WTC11 (cell line): ENCODE results near the gene NFATC1. TPM values are rescaled to one million over a fixed set of nuclear protein-coding genes. Genes with fewer than 3 reads are reported as not detected.

Experiments used
- ATAC-seq: fragments of 200-7000 bp; cut with Tn5 transposase; 2 replicates; pipeline ENCODE4 v1.10.0; 2021; ENCODE audit warnings: mild to moderate bottlenecking, moderate library complexity
- CTCF ChIA-PET: fragments of 300-600 bp; sonication (Branson Sonifier 250); formaldehyde crosslinking; loops from one replicate; lab custom pipeline; 2021; ENCODE audit warnings: antibody characterized with exemption; lab: Charles Lee
- POLR2A ChIA-PET: fragments of 350-600 bp; sonication (Branson Sonifier 250); formaldehyde crosslinking; loops from one replicate; lab custom pipeline; 2021; ENCODE audit warnings: antibody characterized with exemption; lab: Charles Lee
- DNase-seq: peaks from one replicate; pipeline ENCODE4 v3.0.0; 2021; ENCODE audit warnings: low spot score
- H3K27ac Mint-ChIP-seq: 2 replicates; pipeline ENCODE4 v1.8.0; 2021; ENCODE audit warnings: mixed read lengths
- H3K27me3 Mint-ChIP-seq: 2 replicates; pipeline ENCODE4 v1.8.0; 2021; ENCODE audit warnings: low read depth, mild to moderate bottlenecking, moderate library complexity, mixed read lengths
- H3K36me3 Mint-ChIP-seq: 2 replicates; pipeline ENCODE4 v1.8.0; 2021; ENCODE audit warnings: mixed read lengths
- H3K4me1 Mint-ChIP-seq: 2 replicates; pipeline ENCODE4 v1.8.0; 2022; ENCODE audit warnings: mixed read lengths
- H3K4me3 Mint-ChIP-seq: 2 replicates; pipeline ENCODE4 v1.8.0; 2021; ENCODE audit warnings: mild to moderate bottlenecking, moderate library complexity, mixed read lengths
- H3K9me3 Mint-ChIP-seq: 2 replicates; pipeline ENCODE4 v1.8.0; 2021; ENCODE audit warnings: mixed read lengths
- CREB1 ChIP-seq: sonication (generic); formaldehyde crosslinking; IDR thresholded peaks from 2 replicates; pipeline ENCODE4 v1.8.0; 2023; ENCODE audit warnings: mild to moderate bottlenecking, missing genetic modification reagents
- ELF4 ChIP-seq: sonication (generic); formaldehyde crosslinking; IDR thresholded peaks from 2 replicates; pipeline ENCODE4 v1.8.1; 2022; ENCODE audit warnings: low read depth, mild to moderate bottlenecking, moderate library complexity, missing genetic modification reagents
- EMX1 ChIP-seq: fragments of 250-450 bp; sonication (Bioruptor Pico); IDR thresholded peaks from 2 replicates; pipeline ENCODE4 v1.8.0; 2021; ENCODE audit warnings: mild to moderate bottlenecking
- ETV6 ChIP-seq: sonication (generic); formaldehyde crosslinking; IDR thresholded peaks from 2 replicates; pipeline ENCODE4 v1.8.1; 2022; ENCODE audit warnings: mild to moderate bottlenecking, missing genetic modification reagents
- JUN ChIP-seq: sonication (generic); formaldehyde crosslinking; IDR thresholded peaks from 2 replicates; pipeline ENCODE4 v1.8.0; 2023; ENCODE audit warnings: mild to moderate bottlenecking, missing genetic modification reagents
- KAT7 ChIP-seq: sonication (generic); formaldehyde crosslinking; IDR thresholded peaks from 2 replicates; pipeline ENCODE4 v1.8.1; 2023; ENCODE audit warnings: missing genetic modification reagents, mild to moderate bottlenecking, borderline replicate concordance
- MAX ChIP-seq: sonication (generic); formaldehyde crosslinking; IDR thresholded peaks from 2 replicates; pipeline ENCODE4 v1.8.0; 2022; ENCODE audit warnings: mild to moderate bottlenecking, missing genetic modification reagents
- MYBL2 ChIP-seq: sonication (generic); formaldehyde crosslinking; IDR thresholded peaks from 2 replicates; pipeline ENCODE4 v1.8.1; 2023; ENCODE audit warnings: mild to moderate bottlenecking, moderate library complexity, missing genetic modification reagents
- NFE2L1 ChIP-seq: sonication (generic); formaldehyde crosslinking; IDR thresholded peaks from 2 replicates; pipeline ENCODE4 v1.8.1; 2023; ENCODE audit warnings: missing genetic modification reagents
- NFYB ChIP-seq: sonication (generic); formaldehyde crosslinking; conservative IDR thresholded peaks from 2 replicates; pipeline ENCODE4 v1.8.0; 2022; ENCODE audit warnings: low read depth, missing genetic modification reagents
- NR2C2 ChIP-seq: sonication (generic); formaldehyde crosslinking; IDR thresholded peaks from 2 replicates; pipeline ENCODE4 v1.8.0; 2022; ENCODE audit warnings: mild to moderate bottlenecking, missing genetic modification reagents
- OVOL2 ChIP-seq: fragments of 250-450 bp; sonication (Bioruptor Pico); IDR thresholded peaks from 2 replicates; pipeline ENCODE4 v1.9.0; 2021; ENCODE audit warnings: mild to moderate bottlenecking, borderline replicate concordance
- PRDM15 ChIP-seq: sonication (generic); formaldehyde crosslinking; IDR thresholded peaks from 2 replicates; pipeline ENCODE4 v1.8.0; 2022; ENCODE audit warnings: missing genetic modification reagents
- USF1 ChIP-seq: sonication (generic); formaldehyde crosslinking; IDR thresholded peaks from 2 replicates; pipeline ENCODE4 v1.8.0; 2022; ENCODE audit warnings: mild to moderate bottlenecking, missing genetic modification reagents
- ZNF317 ChIP-seq: sonication (generic); formaldehyde crosslinking; IDR thresholded peaks from 2 replicates; pipeline ENCODE4 v1.8.1; 2023; ENCODE audit warnings: low read depth, mild to moderate bottlenecking, moderate library complexity, missing genetic modification reagents, borderline replicate concordance
- ZSCAN18 ChIP-seq: fragments of 250-450 bp; sonication (Bioruptor Pico); IDR thresholded peaks from 2 replicates; pipeline ENCODE4 v2.1.2; 2022; ENCODE audit warnings: mild to moderate bottlenecking, moderate library complexity
- total RNA-seq: library from RNA; stranded (reverse); gene quantifications from 3 replicates; pipeline ENCODE4 v1.2.3, GENCODE V29; 2021
- TF ChIP-seq, protein P1 (sequence below): sonication (generic); formaldehyde crosslinking; IDR thresholded peaks from 2 replicates; pipeline ENCODE4 v1.8.1; 2022; ENCODE audit warnings: low read depth, mild to moderate bottlenecking, moderate library complexity, missing genetic modification reagents, borderline replicate concordance
- TF ChIP-seq, protein P2 (sequence below): sonication (generic); formaldehyde crosslinking; IDR thresholded peaks from 2 replicates; pipeline ENCODE4 v1.8.0; 2023; ENCODE audit warnings: missing genetic modification reagents
- TF ChIP-seq, protein P3 (sequence below): sonication (generic); formaldehyde crosslinking; IDR thresholded peaks from 2 replicates; pipeline ENCODE4 v1.8.1; 2023; ENCODE audit warnings: mild to moderate bottlenecking, moderate library complexity, missing genetic modification reagents

NFATC1 gene
- total RNA-seq, 1 experiment from 2014 or later, result 20.2 TPM

DNA sequence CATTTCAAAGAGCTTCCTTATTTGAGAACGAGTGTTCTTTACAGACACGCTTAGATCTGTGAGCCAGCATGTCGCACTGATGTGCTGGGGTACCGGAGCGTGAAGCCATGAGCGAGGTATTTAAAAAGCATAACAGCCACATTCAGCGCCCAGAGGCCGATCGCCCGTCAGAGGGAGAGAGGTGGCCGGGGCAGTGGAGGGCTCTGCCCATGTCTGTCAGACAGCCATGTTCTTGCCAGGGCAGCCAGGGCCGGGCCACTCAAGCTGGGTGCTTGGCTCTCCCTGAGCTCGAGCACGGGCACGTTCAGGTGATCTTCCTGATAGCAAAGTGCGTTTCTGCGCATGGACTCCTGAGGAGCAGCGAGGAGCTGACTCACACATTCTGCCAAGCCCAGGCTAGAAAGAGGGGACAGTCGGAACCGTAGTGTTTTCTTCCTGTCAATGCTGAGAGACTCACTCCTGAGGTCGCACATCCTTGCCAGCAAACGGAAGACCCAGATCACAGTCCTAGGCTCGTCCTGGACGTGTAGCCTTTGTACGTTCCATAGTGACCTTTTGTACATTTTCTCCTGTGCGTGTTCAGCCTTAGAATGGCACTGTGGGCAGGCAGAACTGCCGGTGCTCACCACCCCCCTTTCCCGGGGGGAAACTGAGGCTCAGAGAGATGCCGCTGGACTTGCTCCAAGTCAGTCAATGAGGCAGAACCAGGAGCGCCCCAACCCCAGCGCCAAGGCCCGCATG is 100.7 kb downstream of the NFATC1 start:
- ATAC-seq (no peak), DNase-seq (no peak)
- H3K4me1 Mint-ChIP-seq, result no peaks in the 10 kb centered on the region
- H3K27me3 Mint-ChIP-seq, result no peaks in the 10 kb centered on the region; the same call in 1 of the 2 replicates
- ChIA-PET CTCF (no interaction called here), POLR2A (no interaction called here)
- TF ChIP-seq OVOL2 (CRISPR knock-in tag) (no peak), ETV6 (no peak)
- no peak overlapping the region for H3K4me3 Mint-ChIP-seq
- peaks cover 23% of the 10 kb centered on the region for H3K36me3 Mint-ChIP-seq
- H3K9me3 Mint-ChIP-seq, result peaks cover 33% of the 10 kb centered on the region
- H3K27ac Mint-ChIP-seq, result no peak overlapping the region

DNA sequence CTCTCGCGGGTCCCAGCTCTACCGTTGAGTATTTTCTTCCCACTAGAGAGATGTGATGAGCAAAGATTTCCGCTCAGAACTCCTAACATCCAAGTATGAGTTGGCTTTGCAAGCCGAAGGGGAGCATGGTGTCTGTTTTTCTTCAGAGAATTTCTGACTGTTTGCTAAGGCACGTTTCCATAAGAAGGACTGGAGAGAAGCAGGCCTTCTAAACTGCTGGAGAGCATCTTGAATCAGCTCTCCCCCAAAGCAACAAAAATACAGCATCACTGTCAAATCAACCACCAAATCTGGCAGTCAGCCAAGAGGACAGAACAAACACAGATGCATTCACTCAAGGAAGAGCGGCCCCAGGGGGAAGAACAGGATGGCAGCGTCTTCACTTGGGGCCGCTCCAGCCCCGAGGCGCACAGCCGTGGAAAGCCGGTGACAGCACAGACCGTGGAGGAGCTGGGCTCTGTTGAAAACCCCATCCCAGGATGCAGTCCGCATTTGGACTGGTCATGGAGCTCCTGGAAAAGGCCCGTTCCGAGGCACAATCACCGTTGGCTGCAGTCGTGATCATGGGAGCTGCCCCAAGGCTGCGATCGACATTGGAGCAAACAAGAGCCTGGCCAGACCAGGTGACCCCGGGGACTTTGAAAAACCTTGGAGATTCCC is 101.4 kb downstream of the NFATC1 start:
- DNase-seq (no peak), ATAC-seq (no peak)
- Mint-ChIP-seq H3K27me3 (no peaks in the 10 kb centered on the region; the same call in 1 of the 2 replicates), H3K27ac (no peak overlapping the region), H3K9me3 (peaks cover 33% of the 10 kb centered on the region), H3K4me1 (no peaks in the 10 kb centered on the region), H3K36me3 (peaks cover 23% of the 10 kb centered on the region), H3K4me3 (no peak overlapping the region)
- TF ChIP-seq MAX (CRISPR knock-in tag) (no peak), NFYB (CRISPR knock-in tag) (no peak), PRDM15 (no peak), CREB1 (CRISPR knock-in tag) (no peak), USF1 (CRISPR knock-in tag) (no peak), EMX1 (no peak), MYBL2 (CRISPR knock-in tag) (no peak), ZNF317 (CRISPR knock-in tag) (no peak)
- CTCF ChIA-PET, result no interaction called here
- POLR2A ChIA-PET, result no interaction called here

DNA sequence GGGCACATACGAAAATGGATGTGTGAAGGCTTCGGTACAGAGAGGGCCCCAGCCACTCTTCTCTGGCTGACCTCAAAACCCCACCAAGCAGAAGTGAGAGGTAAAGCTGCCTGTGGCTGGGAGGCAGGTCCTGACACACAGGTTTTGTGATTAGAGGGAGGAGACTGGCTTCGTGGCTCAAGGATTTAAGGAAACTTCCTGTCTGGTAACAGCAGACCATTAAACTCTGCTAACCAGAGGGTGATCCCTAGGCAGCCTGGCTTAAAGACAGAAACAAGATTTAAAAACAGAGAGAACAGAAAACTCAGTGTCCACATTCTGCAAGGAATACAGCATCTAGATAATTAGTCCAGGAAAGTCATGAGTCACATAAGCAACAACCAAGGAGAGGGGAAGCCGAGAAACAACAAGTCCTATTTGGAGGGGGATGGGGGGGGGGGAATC is 101.9 kb downstream of the NFATC1 start:
- ChIA-PET CTCF (no interaction called here), POLR2A (interaction anchor here (0.7 kb wide), 1 partner anchor 35 kb away, joined by 3 read pairs; no protein-coding TSS in a partner anchor)
- no peak for ATAC-seq
- H3K4me3 Mint-ChIP-seq, result no peak overlapping the region
- no peak for DNase-seq
- H3K27me3 Mint-ChIP-seq, result no peaks in the 10 kb centered on the region; the same call in 1 of the 2 replicates
- TF ChIP-seq MYBL2 (CRISPR knock-in tag) (no peak), JUN (CRISPR knock-in tag) (no peak), NR2C2 (CRISPR knock-in tag) (no peak), ETV6 (no peak), KAT7 (no peak), NFE2L1 (CRISPR knock-in tag) (no peak), ZNF317 (CRISPR knock-in tag) (no peak), ZSCAN18 (CRISPR knock-in tag) (no peak), ELF4 (CRISPR knock-in tag) (no peak)
- TF ChIP-seq, protein P1, sequence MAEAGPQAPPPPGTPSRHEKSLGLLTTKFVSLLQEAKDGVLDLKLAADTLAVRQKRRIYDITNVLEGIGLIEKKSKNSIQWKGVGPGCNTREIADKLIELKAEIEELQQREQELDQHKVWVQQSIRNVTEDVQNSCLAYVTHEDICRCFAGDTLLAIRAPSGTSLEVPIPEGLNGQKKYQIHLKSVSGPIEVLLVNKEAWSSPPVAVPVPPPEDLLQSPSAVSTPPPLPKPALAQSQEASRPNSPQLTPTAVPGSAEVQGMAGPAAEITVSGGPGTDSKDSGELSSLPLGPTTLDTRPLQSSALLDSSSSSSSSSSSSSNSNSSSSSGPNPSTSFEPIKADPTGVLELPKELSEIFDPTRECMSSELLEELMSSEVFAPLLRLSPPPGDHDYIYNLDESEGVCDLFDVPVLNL (CRISPR knock-in tag), result no peak
- TF ChIP-seq, protein P2, sequence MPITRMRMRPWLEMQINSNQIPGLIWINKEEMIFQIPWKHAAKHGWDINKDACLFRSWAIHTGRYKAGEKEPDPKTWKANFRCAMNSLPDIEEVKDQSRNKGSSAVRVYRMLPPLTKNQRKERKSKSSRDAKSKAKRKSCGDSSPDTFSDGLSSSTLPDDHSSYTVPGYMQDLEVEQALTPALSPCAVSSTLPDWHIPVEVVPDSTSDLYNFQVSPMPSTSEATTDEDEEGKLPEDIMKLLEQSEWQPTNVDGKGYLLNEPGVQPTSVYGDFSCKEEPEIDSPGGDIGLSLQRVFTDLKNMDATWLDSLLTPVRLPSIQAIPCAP (CRISPR knock-in tag), result no peak
- TF ChIP-seq, protein P3, sequence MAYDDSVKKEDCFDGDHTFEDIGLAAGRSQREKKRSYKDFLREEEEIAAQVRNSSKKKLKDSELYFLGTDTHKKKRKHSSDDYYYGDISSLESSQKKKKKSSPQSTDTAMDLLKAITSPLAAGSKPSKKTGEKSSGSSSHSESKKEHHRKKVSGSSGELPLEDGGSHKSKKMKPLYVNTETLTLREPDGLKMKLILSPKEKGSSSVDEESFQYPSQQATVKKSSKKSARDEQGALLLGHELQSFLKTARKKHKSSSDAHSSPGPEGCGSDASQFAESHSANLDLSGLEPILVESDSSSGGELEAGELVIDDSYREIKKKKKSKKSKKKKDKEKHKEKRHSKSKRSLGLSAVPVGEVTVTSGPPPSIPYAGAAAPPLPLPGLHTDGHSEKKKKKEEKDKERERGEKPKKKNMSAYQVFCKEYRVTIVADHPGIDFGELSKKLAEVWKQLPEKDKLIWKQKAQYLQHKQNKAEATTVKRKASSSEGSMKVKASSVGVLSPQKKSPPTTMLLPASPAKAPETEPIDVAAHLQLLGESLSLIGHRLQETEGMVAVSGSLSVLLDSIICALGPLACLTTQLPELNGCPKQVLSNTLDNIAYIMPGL, result no peak
- H3K4me1 Mint-ChIP-seq, result no peaks in the 10 kb centered on the region
- H3K36me3 Mint-ChIP-seq, result peaks cover 23% of the 10 kb centered on the region
- no peak overlapping the region for H3K27ac Mint-ChIP-seq
- H3K9me3 Mint-ChIP-seq, result peaks cover 33% of the 10 kb centered on the region
